SK-N-SH (cell line): Measurements from ENCODE around the gene SSR3. TPM values are rescaled to one million over a fixed set of nuclear protein-coding genes. Genes with fewer than 3 reads are reported as not detected.

Source experiments
- CTCF ChIA-PET: fragments of 300-600, 350-600 bp; formaldehyde crosslinking; extraction: SDS; loops from one replicate; lab custom pipeline; 2021; lab: Yijun Ruan, JAX
- POLR2A ChIA-PET: fragments of 350-600 bp; sonication (Branson Sonifier 250); formaldehyde crosslinking; extraction: SDS; loops from one replicate; lab custom pipeline; 2020; ENCODE audit warnings: antibody characterized with exemption, inconsistent platforms; lab: Yijun Ruan, JAX
- DNase-seq: peaks from one replicate; pipeline ENCODE4 v3.0.0; 2012
- H2AFZ ChIP-seq: fragments of 200-600 bp; sonication (generic); 2 replicates; pipeline ENCODE4 v1.8.1; 2016; ENCODE audit warnings: antibody characterized with exemption, mild to moderate bottlenecking, low read depth
- H3F3A ChIP-seq: fragments of 200-600 bp; sonication (generic); replicated peaks from 2 replicates; pipeline ENCODE3; 2016; ENCODE audit warnings: antibody characterized with exemption, mild to moderate bottlenecking; ENCODE audit not compliant: insufficient read depth
- H3K27ac ChIP-seq, 2 experiments: fragments of 200-500 bp in 1 of 2; fragments of 200-600 bp in 1 of 2; sonication (Bioruptor generic) in 1 of 2; sonication (generic), shearing (Covaris generic) in 1 of 2; 2 replicates each; pipeline versions ENCODE4 v1.5.1 to v1.6.1; 2014 to 2016; ENCODE audit warnings: low read depth in 2 of 2, inconsistent platforms in 1 of 2, low read length in 1 of 2, mild to moderate bottlenecking in 1 of 2, mixed read lengths in 1 of 2
- H3K27me3 ChIP-seq: fragments of 200-600 bp; sonication (generic), shearing (Covaris generic); 2 replicates; pipeline ENCODE4 v1.6.1; 2016; ENCODE audit warnings: mixed run types; ENCODE audit not compliant: insufficient read depth
- H3K36me3 ChIP-seq, 2 experiments: fragments of 200-500 bp in 1 of 2; fragments of 200-600 bp in 1 of 2; sonication (Bioruptor generic) in 1 of 2; sonication (generic) in 1 of 2; replicated peaks in 1 of 2; 2 replicates each; pipeline versions ENCODE3 to v1.5.1; 2014 to 2016; ENCODE audit warnings: low read length in 1 of 2, mild to moderate bottlenecking in 1 of 2; ENCODE audit not compliant: insufficient read depth in 2 of 2, control insufficient read depth in 1 of 2
- H3K4me1 ChIP-seq, 2 experiments: fragments of 200-500 bp in 1 of 2; fragments of 200-600 bp in 1 of 2; sonication (Bioruptor generic) in 1 of 2; sonication (generic), shearing (Covaris generic) in 1 of 2; 2 replicates each; pipeline versions ENCODE4 v1.5.1 to v1.6.1; 2014 to 2016; ENCODE audit warnings: low read depth in 1 of 2, low read length in 1 of 2, mixed run types in 1 of 2; ENCODE audit not compliant: insufficient read depth in 2 of 2, control insufficient read depth in 1 of 2
- H3K4me2 ChIP-seq: fragments of 200-600 bp; sonication (generic), shearing (Covaris generic); 2 replicates; pipeline ENCODE4 v1.6.1; 2017; ENCODE audit warnings: mixed run types
- H3K4me3 ChIP-seq, 2 experiments: fragments of 200-500 bp in 1 of 2; fragments of 200-600 bp in 1 of 2; sonication (Bioruptor generic) in 1 of 2; sonication (generic), shearing (Covaris generic) in 1 of 2; 2 replicates each; pipeline versions ENCODE4 v1.5.1 to v1.8.1; 2014 to 2016; ENCODE audit warnings: low read depth in 2 of 2, inconsistent platforms in 1 of 2, low read length in 1 of 2, mild to moderate bottlenecking in 1 of 2, mixed read lengths in 1 of 2, moderate library complexity in 1 of 2
- H3K79me2 ChIP-seq: fragments of 200-600 bp; sonication (generic); 2 replicates; pipeline ENCODE4 v1.8.1; 2017; ENCODE audit warnings: mild to moderate bottlenecking; ENCODE audit not compliant: insufficient read depth
- H3K9ac ChIP-seq: fragments of 200-600 bp; sonication (generic); 2 replicates; pipeline ENCODE4 v1.6.1; 2017; ENCODE audit warnings: mixed run types
- H3K9me2 ChIP-seq: fragments of 200-600 bp; sonication (generic); 2 replicates; pipeline ENCODE4 v1.6.1; 2017; ENCODE audit warnings: mixed run types
- H3K9me3 ChIP-seq: fragments of 200-600 bp; sonication (generic); 2 replicates; pipeline ENCODE4 v1.6.1; 2017; ENCODE audit warnings: mixed run types, mild to moderate bottlenecking, moderate library complexity
- H4K20me1 ChIP-seq: fragments of 200-600 bp; sonication (generic); 2 replicates; pipeline ENCODE4 v1.6.1; 2017; ENCODE audit warnings: mild to moderate bottlenecking, mixed run types; ENCODE audit not compliant: insufficient read depth
- CHD2 ChIP-seq: fragments of 150-350 bp; IDR thresholded peaks from 2 replicates; pipeline ENCODE4 v1.6.1; 2018; ENCODE audit warnings: low read length; ENCODE audit not compliant: partially characterized antibody
- ELF1 ChIP-seq: IDR thresholded peaks from 2 replicates; pipeline ENCODE4 v1.4.0; 2012
- EP300 ChIP-seq, 2 experiments: IDR thresholded peaks; 2 replicates each; pipeline versions ENCODE4 v1.4.0 to v1.6.1; 2012; ENCODE audit warnings: borderline replicate concordance in 1 of 2, low read depth in 1 of 2, low read length in 1 of 2
- FOXJ3 ChIP-seq: sonication (generic); formaldehyde crosslinking; IDR thresholded peaks from 2 replicates; pipeline ENCODE4 v1.5.1; 2020; ENCODE audit warnings: mild to moderate bottlenecking, missing genetic modification reagents
- PBX3 ChIP-seq: IDR thresholded peaks from 2 replicates; pipeline ENCODE4; 2012
- RCOR1 ChIP-seq: fragments of 150-350 bp; IDR thresholded peaks from 2 replicates; pipeline ENCODE4 v1.6.1; 2017; ENCODE audit warnings: antibody characterized with exemption, low read length
- RFX5 ChIP-seq: IDR thresholded peaks from 2 replicates; pipeline ENCODE4 v1.6.1; 2012; ENCODE audit warnings: mild to moderate bottlenecking, improper control_type of control experiment, low read length
- RXRA ChIP-seq: IDR thresholded peaks from 2 replicates; pipeline ENCODE4 v1.4.0; 2012; ENCODE audit warnings: low read depth, mild to moderate bottlenecking, borderline replicate concordance
- SMC3 ChIP-seq: IDR thresholded peaks from 2 replicates; pipeline ENCODE4 v1.6.1; 2012; ENCODE audit warnings: low read depth, low read length, improper control_type of control experiment
- WGBS: methylation state at CpG from one replicate; pipeline ENCODE4 v1.1.6; 2017; ENCODE audit warnings: low lambda C conversion rate; 5-methylcytosine and 5-hydroxymethylcytosine counted together
- polyA plus RNA-seq, 3 experiments: library from polyadenylated mRNA; depleted of rRNA; stranded (reverse); fragments of >200 nt; gene quantifications; 2 replicates each; pipeline ENCODE4 v1.2.3, GENCODE V29; 2012
- TF ChIP-seq, protein P1 (sequence below): IDR thresholded peaks from 2 replicates; pipeline ENCODE4 v1.4.0; 2012; ENCODE audit warnings: low read depth, borderline replicate concordance
- TF ChIP-seq, protein P2 (sequence below): IDR thresholded peaks from 2 replicates; pipeline ENCODE4 v1.4.0; 2012; ENCODE audit warnings: low read depth, borderline replicate concordance

The SSR3 gene
- polyA plus RNA-seq, 1 of the 3 experiments (the other 2 are of a cell fraction) = 61.7 TPM

DNA sequence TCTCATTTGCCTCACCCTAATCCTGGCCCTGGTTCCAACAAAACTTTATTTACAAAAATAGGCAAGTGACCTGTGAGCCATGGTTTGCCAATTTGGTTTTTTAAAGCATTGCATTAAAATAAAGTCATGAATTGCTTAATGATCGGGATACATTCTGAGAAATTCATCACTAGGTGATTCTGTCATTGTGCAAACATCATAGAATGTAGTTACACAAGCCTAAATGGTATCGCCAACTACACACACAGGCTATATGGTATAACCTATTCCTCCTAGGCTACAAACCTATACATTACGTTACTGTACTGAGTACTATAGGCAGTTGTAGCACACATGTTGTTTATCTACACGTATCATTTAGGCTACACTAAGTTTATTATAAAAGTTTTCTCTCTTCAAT, 45.9 kb upstream of the SSR3 start:
- H3K4me1 ChIP-seq = peaks cover 5 to 7% of the 10 kb centered on the region in 2 experiments; a peak in 2 of 4 replicates
- 90% methylated on average over 4 of the region's 4 CpGs for WGBS
- no peak for TF ChIP-seq CHD2
- TF ChIP-seq, all 33 proteins: peak for 0
- POLR2A ChIA-PET = no interaction called here
- Histone ChIP-seq H3K4me2 (no peak overlapping the region), H3K4me3 (no peak overlapping the region), H3K9me2 (no peaks in the 10 kb centered on the region), H4K20me1 (no peaks in the 10 kb centered on the region), H3K79me2 (no peaks in the 10 kb centered on the region), H3K9me3 (no peaks in the 10 kb centered on the region), H3F3A (no peaks in the 10 kb centered on the region), H3K27ac (no peak overlapping the region), H3K27me3 (no peaks in the 10 kb centered on the region), H2AFZ (no peak overlapping the region), H3K9ac (no peak overlapping the region), H3K36me3 (no peaks in the 10 kb centered on the region)
- DNase-seq = no peak
- CTCF ChIA-PET = no interaction called here

- no peak for DNase-seq
- H3K4me3 ChIP-seq = no peak overlapping the region
- H3K27me3 ChIP-seq = no peaks in the 10 kb centered on the region
- WGBS = 81% methylated on average over 9 of the region's 9 CpGs
- no peak overlapping the region for H3K9ac ChIP-seq
- H3F3A ChIP-seq = no peaks in the 10 kb centered on the region
- H4K20me1 ChIP-seq = no peaks in the 10 kb centered on the region
- no peaks in the 10 kb centered on the region for H3K9me2 ChIP-seq
- CTCF ChIA-PET = interaction anchor here (0.8 to 1.1 kb wide), 2 partner anchors 12 to 57 kb away, joined by 3 to 4 read pairs; no protein-coding TSS in a partner anchor
- TF ChIP-seq PBX3 (no peak), SMC3 (no peak), RFX5 (no peak), ELF1 (no peak), FOXJ3 (CRISPR knock-in tag) (no peak), RXRA (no peak), RCOR1 (no peak), EP300 (IDR thresholded peaks at IDR 0.05; ENCODE audit: borderline replicate concordance in 1 of 2, low read depth in 1 of 2, low read length in 1 of 2) (no peak)
- TF ChIP-seq, protein P1, sequence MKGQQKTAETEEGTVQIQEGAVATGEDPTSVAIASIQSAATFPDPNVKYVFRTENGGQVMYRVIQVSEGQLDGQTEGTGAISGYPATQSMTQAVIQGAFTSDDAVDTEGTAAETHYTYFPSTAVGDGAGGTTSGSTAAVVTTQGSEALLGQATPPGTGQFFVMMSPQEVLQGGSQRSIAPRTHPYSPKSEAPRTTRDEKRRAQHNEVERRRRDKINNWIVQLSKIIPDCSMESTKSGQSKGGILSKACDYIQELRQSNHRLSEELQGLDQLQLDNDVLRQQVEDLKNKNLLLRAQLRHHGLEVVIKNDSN = no peak
- TF ChIP-seq, protein P2, sequence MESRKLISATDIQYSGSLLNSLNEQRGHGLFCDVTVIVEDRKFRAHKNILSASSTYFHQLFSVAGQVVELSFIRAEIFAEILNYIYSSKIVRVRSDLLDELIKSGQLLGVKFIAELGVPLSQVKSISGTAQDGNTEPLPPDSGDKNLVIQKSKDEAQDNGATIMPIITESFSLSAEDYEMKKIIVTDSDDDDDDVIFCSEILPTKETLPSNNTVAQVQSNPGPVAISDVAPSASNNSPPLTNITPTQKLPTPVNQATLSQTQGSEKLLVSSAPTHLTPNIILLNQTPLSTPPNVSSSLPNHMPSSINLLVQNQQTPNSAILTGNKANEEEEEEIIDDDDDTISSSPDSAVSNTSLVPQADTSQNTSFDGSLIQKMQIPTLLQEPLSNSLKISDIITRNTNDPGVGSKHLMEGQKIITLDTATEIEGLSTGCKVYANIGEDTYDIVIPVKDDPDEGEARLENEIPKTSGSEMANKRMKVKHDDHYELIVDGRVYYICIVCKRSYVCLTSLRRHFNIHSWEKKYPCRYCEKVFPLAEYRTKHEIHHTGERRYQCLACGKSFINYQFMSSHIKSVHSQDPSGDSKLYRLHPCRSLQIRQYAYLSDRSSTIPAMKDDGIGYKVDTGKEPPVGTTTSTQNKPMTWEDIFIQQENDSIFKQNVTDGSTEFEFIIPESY = no peak
- TF ChIP-seq, all 33 proteins: peak for 0
- H3K4me2 ChIP-seq = no peak overlapping the region
- no peak overlapping the region for H3K27ac ChIP-seq
- H2AFZ ChIP-seq = no peak overlapping the region
- H3K9me3 ChIP-seq = no peaks in the 10 kb centered on the region
- H3K79me2 ChIP-seq = no peaks in the 10 kb centered on the region
- H3K36me3 ChIP-seq = no peaks in the 10 kb centered on the region
- POLR2A ChIA-PET = no interaction called here
- H3K4me1 ChIP-seq = peaks cover 0 to 2% of the 10 kb centered on the region in 2 experiments; a peak in 1 of 4 replicates
Measured at GRCh38 chr3:156599089-156599874, 44.4 kb upstream of the SSR3 start.
